Fibroblast of mammary gland (primary cell): ENCODE data around the gene DCLK1.
A peak's percentile ranks its signal among the peaks of the same experiment; 100 is the strongest.

Experiments used
- DNase-seq: peaks from one replicate; pipeline ENCODE4 v3.0.0-alpha.2; 2010; ENCODE audit warnings: low read depth
- H3K4me3 ChIP-seq: 2 replicates; pipeline ENCODE4 v1.5.1; 2011; ENCODE audit warnings: low read depth, mild to moderate bottlenecking, low read length, moderate library complexity; ENCODE audit not compliant: control insufficient read depth
- TF ChIP-seq, protein P1 (sequence below): conservative IDR thresholded peaks from 2 replicates; pipeline ENCODE4 v1.5.1; 2011; ENCODE audit warnings: low read depth, low read length, inconsistent platforms; ENCODE audit not compliant: control insufficient read depth, insufficient read depth

Gene DCLK1

DNA sequence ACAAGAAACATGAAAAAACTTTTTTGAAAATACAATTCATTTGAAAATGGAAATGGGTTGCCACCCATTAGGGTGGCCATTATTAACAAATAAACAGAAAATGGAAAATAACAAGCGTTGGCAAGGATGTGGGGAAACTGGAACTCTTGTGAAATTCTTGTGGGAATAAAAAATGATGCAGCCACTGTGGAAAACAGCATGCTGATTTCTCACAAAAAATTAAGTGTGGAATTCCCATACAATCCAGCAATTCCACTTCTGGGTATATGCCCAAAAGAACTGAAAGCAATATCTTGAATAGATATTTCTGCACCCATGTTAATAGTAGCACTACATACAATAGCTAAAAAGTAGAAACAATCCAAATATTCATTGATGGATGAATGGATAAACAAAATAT lies 165.2 kb downstream of the DCLK1 start:
- H3K4me3 ChIP-seq: no peak overlapping the region
- peak; percentile 45 for DNase-seq
- TF ChIP-seq, protein P1, sequence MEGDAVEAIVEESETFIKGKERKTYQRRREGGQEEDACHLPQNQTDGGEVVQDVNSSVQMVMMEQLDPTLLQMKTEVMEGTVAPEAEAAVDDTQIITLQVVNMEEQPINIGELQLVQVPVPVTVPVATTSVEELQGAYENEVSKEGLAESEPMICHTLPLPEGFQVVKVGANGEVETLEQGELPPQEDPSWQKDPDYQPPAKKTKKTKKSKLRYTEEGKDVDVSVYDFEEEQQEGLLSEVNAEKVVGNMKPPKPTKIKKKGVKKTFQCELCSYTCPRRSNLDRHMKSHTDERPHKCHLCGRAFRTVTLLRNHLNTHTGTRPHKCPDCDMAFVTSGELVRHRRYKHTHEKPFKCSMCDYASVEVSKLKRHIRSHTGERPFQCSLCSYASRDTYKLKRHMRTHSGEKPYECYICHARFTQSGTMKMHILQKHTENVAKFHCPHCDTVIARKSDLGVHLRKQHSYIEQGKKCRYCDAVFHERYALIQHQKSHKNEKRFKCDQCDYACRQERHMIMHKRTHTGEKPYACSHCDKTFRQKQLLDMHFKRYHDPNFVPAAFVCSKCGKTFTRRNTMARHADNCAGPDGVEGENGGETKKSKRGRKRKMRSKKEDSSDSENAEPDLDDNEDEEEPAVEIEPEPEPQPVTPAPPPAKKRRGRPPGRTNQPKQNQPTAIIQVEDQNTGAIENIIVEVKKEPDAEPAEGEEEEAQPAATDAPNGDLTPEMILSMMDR: no peak

DNA sequence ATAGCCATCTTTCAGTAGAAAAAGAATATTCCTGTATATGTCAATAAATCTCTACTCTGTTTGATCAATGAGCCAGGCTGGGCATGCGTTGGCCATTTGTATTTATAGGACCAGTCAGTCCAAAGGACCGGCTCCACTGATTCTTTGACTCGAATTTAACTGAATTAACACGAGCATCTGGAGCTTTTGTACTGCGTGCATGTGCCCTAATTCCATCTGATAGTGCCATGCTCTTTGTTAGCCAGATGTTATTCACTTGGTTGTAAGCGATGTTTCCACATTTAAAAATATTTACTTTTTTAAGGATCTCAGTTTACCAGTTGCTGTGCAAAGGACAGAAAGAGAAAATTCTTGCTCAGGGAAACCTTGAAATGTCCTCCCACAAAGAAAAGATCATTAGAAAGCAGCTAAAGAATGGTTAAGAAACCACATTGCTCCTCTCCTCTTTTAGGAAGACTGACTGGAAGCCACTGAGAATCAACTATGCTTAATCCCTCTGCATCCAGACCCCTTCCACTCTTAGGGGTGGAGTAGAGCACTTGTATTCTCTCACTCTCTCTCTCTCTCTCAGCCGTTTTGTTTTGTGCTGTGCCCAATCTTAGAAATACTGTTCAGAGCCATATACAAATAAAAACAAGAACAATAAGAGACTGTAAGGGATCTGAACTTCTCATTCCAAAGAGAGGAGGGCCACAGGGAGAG lies 165.8 kb downstream of the DCLK1 start:
- H3K4me3 ChIP-seq: no peak overlapping the region

GRCh38 chr13:35964863-35965180 lies 166.4 kb downstream of the DCLK1 start:
- TF ChIP-seq, protein P1: no peak
- DNase-seq: peak; percentile 87
- no peak overlapping the region for H3K4me3 ChIP-seq

More for the DNA sequence above, 165.8 kb downstream of the DCLK1 start:
- no peak for DNase-seq
- TF ChIP-seq, protein P1: no peak

DNA sequence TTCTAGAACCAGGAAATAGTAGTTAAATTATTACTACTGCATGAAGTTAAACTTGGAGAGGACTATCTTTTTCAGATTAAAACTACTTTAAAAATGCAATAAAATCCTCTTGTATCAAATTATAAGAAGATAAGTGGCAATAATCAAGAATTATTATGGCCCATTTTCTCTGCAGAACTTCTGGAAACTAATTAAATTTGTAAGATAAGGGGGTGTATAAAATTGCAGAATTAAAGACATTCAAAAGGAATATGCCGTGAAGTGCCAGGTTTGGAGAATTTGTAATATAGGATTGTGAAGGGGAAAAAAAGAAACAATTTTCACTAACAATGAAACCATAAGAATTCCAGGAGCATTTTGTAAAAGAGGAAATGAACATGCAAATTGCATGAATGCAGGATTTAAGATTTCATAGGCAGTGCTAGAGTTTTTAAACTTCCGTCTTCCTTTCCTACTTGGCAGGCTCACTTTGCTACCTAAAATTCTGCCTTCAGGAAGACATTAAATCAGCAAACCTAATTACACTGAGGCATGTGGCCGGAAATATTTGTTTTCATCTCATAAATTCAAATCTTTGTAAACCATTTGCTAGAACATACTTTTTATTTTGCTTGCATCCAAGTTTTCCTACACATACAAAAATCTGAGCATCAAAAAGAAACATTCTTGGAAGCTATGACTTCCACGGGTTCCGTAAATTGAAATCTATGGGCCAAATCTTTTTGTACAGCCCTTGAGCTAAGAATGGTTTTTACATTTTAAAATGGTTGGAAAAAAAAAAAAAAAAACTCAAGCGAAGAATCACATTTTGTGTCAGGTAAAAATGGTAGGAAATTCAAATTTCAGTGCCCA lies 166.9 kb downstream of the DCLK1 start:
- DNase-seq: no peak
- H3K4me3 ChIP-seq: no peak overlapping the region

GRCh38 chr13:35961461-35962220 lies 169.5 kb downstream of the DCLK1 start:
- TF ChIP-seq, protein P1: peak; percentile 17
- peak; percentile 23 for DNase-seq
- H3K4me3 ChIP-seq: no peak overlapping the region

More for the DNA sequence above, 166.9 kb downstream of the DCLK1 start:
- TF ChIP-seq, protein P1: no peak

DNA sequence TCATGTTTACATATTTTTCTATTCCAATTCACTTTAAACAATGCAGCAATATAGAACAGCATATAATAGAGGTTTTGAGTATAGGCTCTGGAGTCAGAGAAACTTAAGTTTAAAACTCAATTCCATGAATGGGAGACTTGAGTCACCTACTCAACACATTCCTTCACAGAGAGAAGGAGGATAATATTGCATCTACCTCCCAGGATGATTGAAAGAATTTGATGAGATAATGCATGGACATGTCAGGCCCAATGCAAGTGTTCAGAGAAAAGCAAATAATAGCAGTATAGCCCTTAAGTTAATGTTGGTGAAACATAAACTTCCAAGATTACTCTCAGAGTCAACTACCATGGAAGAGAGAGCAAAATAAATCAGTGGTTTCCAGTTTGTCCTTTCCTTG lies 170.2 kb downstream of the DCLK1 start:
- no peak overlapping the region for H3K4me3 ChIP-seq
- no peak for DNase-seq
- TF ChIP-seq, protein P1: no peak
